Endothelial cell of umbilical vein (primary cell): ENCODE measurements around the gene GAPDHS. TPM values are rescaled to one million over a fixed set of nuclear protein-coding genes. Genes with fewer than 3 reads are reported as not detected.

Experiments
- BruUV-seq: library from RNA; stranded (reverse); fragments of 400-500 nt; replicated peaks from 2 replicates; lab custom pipeline; 2021; lab: Mats Ljungman, UMichigan
- CTCF ChIA-PET: fragments of 300-600, 350-600 bp; sonication (Branson Sonifier 250); formaldehyde crosslinking; loops from one replicate; lab custom pipeline; 2021; ENCODE audit warnings: antibody characterized with exemption, inconsistent platforms; lab: Charles Lee
- POLR2A ChIA-PET: fragments of 300-600, 350-600 bp; sonication (Branson Sonifier 250); formaldehyde crosslinking; loops from one replicate; lab custom pipeline; 2021; ENCODE audit warnings: antibody characterized with exemption, inconsistent platforms; lab: Charles Lee
- DNase-seq: peaks from one replicate; pipeline ENCODE4 v3.0.0-alpha.2; 2011; ENCODE audit warnings: low read depth, low spot score
- FAIRE-seq: peaks from 2 replicates; lab custom pipeline; 2011; peaks lifted over from hg19 to GRCh38; lab: Jason Lieb, UNC
- H2AFZ ChIP-seq: 2 replicates; pipeline ENCODE4 v1.6.0; 2012; ENCODE audit warnings: low read depth, low read length, control low read depth, inconsistent platforms
- H3K27ac ChIP-seq: 2 replicates; pipeline ENCODE4 v1.5.1; 2011; ENCODE audit warnings: low read depth, mild to moderate bottlenecking, control low read depth, low read length, moderate library complexity; ENCODE audit not compliant: insufficient read depth
- H3K27me3 ChIP-seq, 2 experiments: 2 replicates each; pipeline versions ENCODE4 v1.6.0 to v1.6.1; 2011; ENCODE audit warnings: low read length in 2 of 2, mixed read lengths in 1 of 2; ENCODE audit not compliant: control insufficient read depth in 2 of 2, insufficient read depth in 2 of 2
- H3K36me3 ChIP-seq, 2 experiments: 2 replicates in 1 of 2; 3 replicates in 1 of 2; pipeline ENCODE4 v1.5.1; 2011; ENCODE audit warnings: low read length in 2 of 2, mild to moderate bottlenecking in 1 of 2, moderate library complexity in 1 of 2; ENCODE audit not compliant: control insufficient read depth in 2 of 2, insufficient read depth in 2 of 2; ENCODE audit errors: extremely low read depth in 1 of 2
- H3K4me1 ChIP-seq: 3 replicates; pipeline ENCODE4 v1.5.1; 2011; ENCODE audit warnings: mild to moderate bottlenecking, low read length; ENCODE audit not compliant: control insufficient read depth, insufficient read depth; ENCODE audit errors: extremely low read depth
- H3K4me2 ChIP-seq: 2 replicates; pipeline ENCODE4 v1.6.1; 2011; ENCODE audit warnings: low read length, control low read depth, mixed read lengths; ENCODE audit not compliant: insufficient read depth
- H3K4me3 ChIP-seq, 3 experiments: fragments of 200-600 bp in 1 of 3; sonication (generic), shearing (Covaris generic) in 1 of 3; replicated peaks in 1 of 3; 2 replicates each; pipeline ENCODE4 v1.5.1; 2011 to 2016; ENCODE audit warnings: control low read depth in 3 of 3, low read length in 3 of 3, mild to moderate bottlenecking in 2 of 3, inconsistent platforms in 1 of 3, low read depth in 1 of 3, moderate library complexity in 1 of 3; ENCODE audit not compliant: insufficient read depth in 1 of 3
- H3K79me2 ChIP-seq: 2 replicates; pipeline ENCODE4 v1.6.0; 2012; ENCODE audit warnings: low read length, inconsistent platforms; ENCODE audit not compliant: control insufficient read depth, insufficient read depth
- H3K9ac ChIP-seq: replicated peaks from 2 replicates; pipeline ENCODE3; 2011; ENCODE audit warnings: low read length, control low read depth; ENCODE audit not compliant: insufficient read depth; ENCODE audit errors: extremely low read depth
- H3K9me1 ChIP-seq: replicated peaks from 3 replicates; pipeline ENCODE4 v1.6.0; 2011; ENCODE audit warnings: mild to moderate bottlenecking, low read length; ENCODE audit not compliant: control insufficient read depth, insufficient read depth; ENCODE audit errors: extremely low read depth
- H3K9me3 ChIP-seq: replicated peaks from 2 replicates; pipeline ENCODE4 v1.5.1; 2012; ENCODE audit warnings: low read length, inconsistent platforms; ENCODE audit not compliant: control insufficient read depth, insufficient read depth
- H4K20me1 ChIP-seq: replicated peaks from 2 replicates; pipeline ENCODE3; 2011; ENCODE audit warnings: mild to moderate bottlenecking, low read length; ENCODE audit not compliant: control insufficient read depth, insufficient read depth; ENCODE audit errors: extremely low read depth
- FOS ChIP-seq: IDR thresholded peaks from 2 replicates; pipeline ENCODE4 v1.6.1; 2011; ENCODE audit warnings: mild to moderate bottlenecking, low read length, moderate library complexity, borderline replicate concordance; ENCODE audit not compliant: insufficient read depth
- GATA2 ChIP-seq: IDR thresholded peaks from 2 replicates; pipeline ENCODE4 v1.7.0; 2011; ENCODE audit warnings: low read depth, mild to moderate bottlenecking, moderate library complexity, mixed read lengths, low read length; ENCODE audit not compliant: insufficient read length, insufficient read depth
- JUN ChIP-seq: IDR thresholded peaks from 2 replicates; pipeline ENCODE4 v1.6.1; 2011; ENCODE audit warnings: borderline replicate concordance, low read depth; ENCODE audit not compliant: insufficient read length, insufficient read depth
- MAX ChIP-seq: IDR thresholded peaks from 2 replicates; pipeline ENCODE4 v1.6.1; 2011; ENCODE audit not compliant: insufficient read depth, insufficient read length
- POLR2AphosphoS5 ChIP-seq: IDR thresholded peaks from 2 replicates; pipeline ENCODE4 v1.6.1; 2012; ENCODE audit warnings: low read depth, mild to moderate bottlenecking, control low read depth, low read length, moderate library complexity; ENCODE audit not compliant: insufficient read depth
- dilution Hi-C: fragments of 300-500 bp; cut with MboI; formaldehyde crosslinking; loops from one replicate; pipeline ENCODE4 v1.15.0; 2019; ENCODE audit warnings: low sequenced_read_pairs; ENCODE audit not compliant: extremely low pct_ligation_motif_present
- intact Hi-C: fragments of 100-400 bp; cut with micrococcal nuclease; formaldehyde crosslinking; loops from one replicate; pipeline ENCODE4 v1.10.0; 2022
- polyA plus RNA-seq, 4 experiments: library from polyadenylated mRNA; depleted of rRNA in 3 of 4; stranded (reverse) in 3 of 4; unstranded in 1 of 4; fragments of >200 nt; gene quantifications; 2 replicates each; pipeline versions ENCODE4 v1.2.1 to v1.2.3, GENCODE V29; 2011 to 2012; ENCODE audit warnings: missing spikeins in 1 of 4
- total RNA-seq: library from RNA; stranded (reverse); gene quantifications from 2 replicates; pipeline ENCODE4 v1.2.3, GENCODE V29; 2021

GAPDHS gene
- total and polyA plus RNA-seq, 2 donors (not counting 3 experiments of a cell fraction or from before 2014, with no cell fraction given): not detected

- no peak overlapping the region for H2AFZ ChIP-seq
- H3K27ac ChIP-seq: no peak overlapping the region
- FAIRE-seq (no peak), DNase-seq (no peak)
- ChIA-PET CTCF (interaction anchor here (1.7 kb wide), 1 partner anchor 43 kb away, joined by 4 read pairs; no protein-coding TSS in a partner anchor), POLR2A (no interaction called here)
- TF ChIP-seq GATA2 (no peak), JUN (no peak)
- no peaks in the 10 kb centered on the region for H3K36me3 ChIP-seq
- dilution Hi-C loops (no loop called here), intact Hi-C loops (no loop called here)
- no peak overlapping the region for H3K9ac ChIP-seq
- no peaks in the 10 kb centered on the region for H3K27me3 ChIP-seq
- H3K79me2 ChIP-seq: no peaks in the 10 kb centered on the region
- H4K20me1 ChIP-seq: no peaks in the 10 kb centered on the region
- no peaks in the 10 kb centered on the region for H3K9me3 ChIP-seq
- H3K4me2 ChIP-seq: no peak overlapping the region
- H3K4me3 ChIP-seq: no peak overlapping the region
- no peaks in the 10 kb centered on the region for H3K4me1 ChIP-seq
- H3K9me1 ChIP-seq: no peaks in the 10 kb centered on the region
- no TSS peak for BruUV-seq
Observed at GRCh38 chr19:35552534-35553384, 19.5 kb downstream of the GAPDHS start.

- intact Hi-C loops: no loop called here
- ChIA-PET CTCF (no interaction called here), POLR2A (no interaction called here)
- H3K9me3 ChIP-seq: no peaks in the 10 kb centered on the region
- H3K27ac ChIP-seq: no peak overlapping the region
- dilution Hi-C loops: no loop called here
- H2AFZ ChIP-seq: no peak overlapping the region
- DNase-seq: no peak
- H3K9me1 ChIP-seq: no peaks in the 10 kb centered on the region
- H3K4me2 ChIP-seq: no peak overlapping the region
- no peaks in the 10 kb centered on the region for H3K36me3 ChIP-seq
- H3K9ac ChIP-seq: no peak overlapping the region
- no peak for FAIRE-seq
- no peaks in the 10 kb centered on the region for H3K79me2 ChIP-seq
- no peak overlapping the region for H3K4me3 ChIP-seq
- no peaks in the 10 kb centered on the region for H3K4me1 ChIP-seq
- no peak for TF ChIP-seq GATA2
- no peak for TF ChIP-seq FOS
- TF ChIP-seq JUN: no peak
- no peak for TF ChIP-seq MAX
- no peak for TF ChIP-seq POLR2AphosphoS5
- no peaks in the 10 kb centered on the region for H3K27me3 ChIP-seq
- no TSS peak for BruUV-seq
- no peaks in the 10 kb centered on the region for H4K20me1 ChIP-seq
Observed at GRCh38 chr19:35553385-35554000, 20.2 kb downstream of the GAPDHS start.
